RWPE2 (cell line): ENCODE data around the gene C1QTNF1.

Source experiments
- ATAC-seq: fragments of 200-7000 bp; cut with Tn5 transposase; 3 replicates; pipeline ENCODE4 v1.9.1; 2021; ENCODE audit warnings: low read depth
- DNase-seq: peaks from one replicate; pipeline ENCODE4 v3.0.0-alpha.2; 2020; ENCODE audit warnings: low spot score
- H3K27ac ChIP-seq: fragments of 450-650 bp; 2 replicates; pipeline ENCODE4 v1.5.1; 2017; ENCODE audit warnings: mild to moderate bottlenecking; ENCODE audit not compliant: poor library complexity, severe bottlenecking
- H3K27me3 ChIP-seq: fragments of 250-450 bp; sonication (Bioruptor Pico); 2 replicates; pipeline ENCODE4 v1.5.1; 2021; ENCODE audit warnings: mild to moderate bottlenecking, moderate library complexity; ENCODE audit not compliant: insufficient read depth, poor library complexity, severe bottlenecking
- H3K36me3 ChIP-seq: fragments of 250-450 bp; sonication (Bioruptor Pico); 2 replicates; pipeline ENCODE4 v1.5.1; 2020; ENCODE audit warnings: low read depth, mild to moderate bottlenecking, moderate library complexity
- H3K4me1 ChIP-seq: fragments of 250-450 bp; sonication (Bioruptor Pico); 2 replicates; pipeline ENCODE4 v1.5.1; 2021; ENCODE audit warnings: mild to moderate bottlenecking, moderate library complexity; ENCODE audit not compliant: insufficient read depth, poor library complexity, severe bottlenecking
- H3K4me3 ChIP-seq: fragments of 250-450 bp; sonication (Bioruptor Pico); 2 replicates; pipeline ENCODE4 v1.5.1; 2021; ENCODE audit warnings: mild to moderate bottlenecking, moderate library complexity; ENCODE audit not compliant: severe bottlenecking
- H3K9me3 ChIP-seq: fragments of 250-450 bp; sonication (Bioruptor Pico); 2 replicates; pipeline ENCODE4 v1.5.1; 2021; ENCODE audit warnings: mild to moderate bottlenecking, moderate library complexity; ENCODE audit not compliant: severe bottlenecking
- CTCF ChIP-seq: fragments of 450-650 bp; IDR thresholded peaks from one replicate; pipeline ENCODE4 v1.5.1; 2017; ENCODE audit warnings: mild to moderate bottlenecking, moderate library complexity; ENCODE audit not compliant: poor library complexity, severe bottlenecking

Gene C1QTNF1

GRCh38 chr17:79042421-79043190 is 18.6 kb downstream of the C1QTNF1 start:
- H3K4me3 ChIP-seq = no peak overlapping the region
- H3K4me1 ChIP-seq = peaks cover 16% of the 10 kb centered on the region
- peak; percentile 89 for TF ChIP-seq CTCF
- H3K36me3 ChIP-seq = no peaks in the 10 kb centered on the region
- no peak overlapping the region for H3K27ac ChIP-seq
- no peak for DNase-seq
- no peaks in the 10 kb centered on the region for H3K27me3 ChIP-seq
- peak; percentile 64 for ATAC-seq
- no peaks in the 10 kb centered on the region for H3K9me3 ChIP-seq

- Histone ChIP-seq H3K4me1 (peaks cover 9% of the 10 kb centered on the region), H3K27me3 (no peaks in the 10 kb centered on the region)
- no peak for TF ChIP-seq CTCF
These were observed 19.4 kb downstream of the C1QTNF1 start for GRCh38 chr17:79043191-79043930.

GRCh38 chr17:79043931-79044320 is 20.0 kb downstream of the C1QTNF1 start:
- H3K36me3 ChIP-seq = no peaks in the 10 kb centered on the region
- ATAC-seq = no peak
- H3K27ac ChIP-seq = no peak overlapping the region
- TF ChIP-seq CTCF = no peak
- H3K27me3 ChIP-seq = no peaks in the 10 kb centered on the region
- no peak overlapping the region for H3K4me3 ChIP-seq
- H3K9me3 ChIP-seq = no peaks in the 10 kb centered on the region
- H3K4me1 ChIP-seq = peaks cover 3% of the 10 kb centered on the region
- DNase-seq = no peak

More at GRCh38 chr17:79043191-79043930, 19.4 kb downstream of the C1QTNF1 start:
- no peaks in the 10 kb centered on the region for H3K36me3 ChIP-seq
- H3K9me3 ChIP-seq = no peaks in the 10 kb centered on the region
- no peak for ATAC-seq
- DNase-seq = no peak
- H3K27ac ChIP-seq = no peak overlapping the region
- H3K4me3 ChIP-seq = no peak overlapping the region

- H3K9me3 ChIP-seq = no peaks in the 10 kb centered on the region
- no peaks in the 10 kb centered on the region for H3K36me3 ChIP-seq
- no peak for TF ChIP-seq CTCF
- no peak overlapping the region for H3K4me3 ChIP-seq
- DNase-seq (no peak), ATAC-seq (no peak)
- H3K27me3 ChIP-seq = no peaks in the 10 kb centered on the region
- H3K27ac ChIP-seq = no peak overlapping the region
- H3K4me1 ChIP-seq = no peaks in the 10 kb centered on the region
These were observed 20.5 kb downstream of the C1QTNF1 start for GRCh38 chr17:79044462-79044861.
